Keratinocyte (primary cell): ENCODE results near the gene NSUN3. TPM values are rescaled to one million over a fixed set of nuclear protein-coding genes. Genes with fewer than 3 reads are reported as not detected.

Experiments
- DNase-seq: peaks from one replicate; pipeline ENCODE4 v3.0.0-alpha.2; 2011; ENCODE audit warnings: low read depth, missing footprints, low spot score
- FAIRE-seq: peaks from 2 replicates; lab custom pipeline; 2011; peaks lifted over from hg19 to GRCh38; lab: Jason Lieb, UNC
- H2AFZ ChIP-seq: 2 replicates; pipeline ENCODE4 v1.6.0; 2012; ENCODE audit warnings: low read length, control low read depth, inconsistent platforms; ENCODE audit not compliant: control insufficient read depth
- H3K27ac ChIP-seq: 2 replicates; pipeline ENCODE4 v1.5.1; 2011; ENCODE audit warnings: low read length; ENCODE audit not compliant: control insufficient read depth, insufficient read depth
- H3K27me3 ChIP-seq: 3 replicates; pipeline ENCODE4 v1.6.0; 2011; ENCODE audit warnings: low read length; ENCODE audit not compliant: control insufficient read depth, insufficient read depth; ENCODE audit errors: extremely low read depth
- H3K36me3 ChIP-seq, 2 experiments: 2 replicates in 1 of 2; 3 replicates in 1 of 2; pipeline ENCODE4 v1.5.1; 2011; ENCODE audit warnings: low read length in 2 of 2, mild to moderate bottlenecking in 1 of 2; ENCODE audit not compliant: control insufficient read depth in 2 of 2, insufficient read depth in 2 of 2; ENCODE audit errors: extremely low read depth in 1 of 2
- H3K4me1 ChIP-seq: 3 replicates; pipeline ENCODE4 v1.5.1; 2011; ENCODE audit warnings: low read length; ENCODE audit not compliant: control insufficient read depth, insufficient read depth; ENCODE audit errors: extremely low read depth
- H3K4me2 ChIP-seq: 3 replicates; pipeline ENCODE4 v1.6.0; 2011; ENCODE audit warnings: low read depth, low read length; ENCODE audit not compliant: control insufficient read depth, insufficient read depth; ENCODE audit errors: extremely low read depth
- H3K4me3 ChIP-seq, 3 experiments: fragments of 200-600 bp in 1 of 3; sonication (generic) in 1 of 3; 2 replicates in 2 of 3; 3 replicates in 1 of 3; pipeline ENCODE4 v1.5.1; 2011 to 2016; ENCODE audit warnings: low read length in 3 of 3, mild to moderate bottlenecking in 3 of 3, control low read depth in 2 of 3, inconsistent platforms in 1 of 3, low read depth in 1 of 3, mixed read lengths in 1 of 3, mixed run types in 1 of 3, moderate library complexity in 1 of 3; ENCODE audit not compliant: control insufficient read depth in 2 of 3, insufficient read depth in 2 of 3; ENCODE audit errors: extremely low read depth in 1 of 3
- H3K79me2 ChIP-seq: 2 replicates; pipeline ENCODE4 v1.6.0; 2012; ENCODE audit warnings: low read length; ENCODE audit not compliant: control insufficient read depth, insufficient read depth
- H3K9ac ChIP-seq: 3 replicates; pipeline ENCODE4 v1.6.0; 2011; ENCODE audit warnings: low read length; ENCODE audit not compliant: control insufficient read depth, insufficient read depth; ENCODE audit errors: extremely low read depth
- H3K9me1 ChIP-seq: 3 replicates; pipeline ENCODE4 v1.6.0; 2011; ENCODE audit warnings: low read length; ENCODE audit not compliant: control insufficient read depth, insufficient read depth; ENCODE audit errors: extremely low read depth
- H3K9me3 ChIP-seq: 2 replicates; pipeline ENCODE4 v1.5.1; 2012; ENCODE audit warnings: low read depth, low read length; ENCODE audit not compliant: control insufficient read depth
- H4K20me1 ChIP-seq: 3 replicates; pipeline ENCODE4 v1.6.0; 2011; ENCODE audit warnings: low read length; ENCODE audit not compliant: control insufficient read depth, insufficient read depth; ENCODE audit errors: extremely low read depth
- CTCF ChIP-seq, 3 experiments: IDR thresholded peaks in 1 of 3; conservative IDR thresholded peaks in 1 of 3; optimal IDR thresholded peaks in 1 of 3; 2 replicates in 2 of 3; 3 replicates in 1 of 3; pipeline versions ENCODE3 to v1.5.1; 2011; ENCODE audit warnings: low read length in 3 of 3, mild to moderate bottlenecking in 3 of 3, moderate library complexity in 2 of 3, control low read depth in 1 of 3, inconsistent platforms in 1 of 3; ENCODE audit not compliant: insufficient read depth in 2 of 3; ENCODE audit errors: extremely low read depth in 1 of 3
- EZH2 ChIP-seq: IDR thresholded peaks from one replicate; pipeline ENCODE4 v1.6.1; 2012; ENCODE audit warnings: inconsistent platforms, mild to moderate bottlenecking, low read length, moderate library complexity
- dilution Hi-C: fragments of 300-500 bp; cut with MboI; formaldehyde crosslinking; loops from one replicate; pipeline ENCODE4 v1.7.0; 2020; ENCODE audit warnings: low sequenced_read_pairs; ENCODE audit not compliant: extremely low pct_ligation_motif_present
- polyA plus RNA-seq, 5 experiments: library from polyadenylated mRNA; depleted of rRNA in 3 of 5; stranded (reverse) in 3 of 5; stranded (forward) in 1 of 5; unstranded in 1 of 5; fragments of >200 nt; gene quantifications; 1 replicate in 1 of 5; 2 replicates in 3 of 5; 3 replicates in 1 of 5; pipeline versions ENCODE4 v1.2.1 to v1.2.3, GENCODE V29; 2011 to 2012; ENCODE audit warnings: missing spikeins in 2 of 5, low read depth in 1 of 5, low replicate concordance in 1 of 5

NSUN3 gene
- polyA plus RNA-seq, 1 donor (not counting 4 experiments of a cell fraction or from before 2014, with no cell fraction given) = 6.4 TPM

GRCh38 chr3:94127115-94127514 lies 64.3 kb downstream of the NSUN3 start:
- Histone ChIP-seq H3K4me2 (no peak overlapping the region), H3K27ac (no peak overlapping the region), H3K79me2 (no peaks in the 10 kb centered on the region), H3K4me3 (no peak overlapping the region), H3K27me3 (no peaks in the 10 kb centered on the region), H3K9me1 (no peaks in the 10 kb centered on the region), H3K9me3 (no peaks in the 10 kb centered on the region), H3K4me1 (no peaks in the 10 kb centered on the region), H2AFZ (no peak overlapping the region), H3K9ac (no peak overlapping the region), H4K20me1 (no peaks in the 10 kb centered on the region), H3K36me3 (no peaks in the 10 kb centered on the region)
- dilution Hi-C loops = no loop called here
- DNase-seq = no peak
- FAIRE-seq = no peak
- TF ChIP-seq CTCF (optimal IDR thresholded peaks at IDR 0.05 in 1 of 3, IDR thresholded peaks at IDR 0.05 in 1 of 3, conservative IDR thresholded peaks at IDR 0.05 in 1 of 3; ENCODE audit: extremely low read depth in 1 of 3, insufficient read depth in 2 of 3, low read length in 3 of 3) = no peak
- TF ChIP-seq EZH2 = no peak

GRCh38 chr3:94130690-94131089 lies 67.8 kb downstream of the NSUN3 start:
- H3K4me1 ChIP-seq = peaks cover 7% of the 10 kb centered on the region
- no peak overlapping the region for H3K4me2 ChIP-seq
- dilution Hi-C loops = no loop called here
- no peak overlapping the region for H3K4me3 ChIP-seq
- H3K9me1 ChIP-seq = no peaks in the 10 kb centered on the region
- no peaks in the 10 kb centered on the region for H3K79me2 ChIP-seq
- H3K27ac ChIP-seq = no peak overlapping the region
- H3K9ac ChIP-seq = no peak overlapping the region
- no peaks in the 10 kb centered on the region for H3K36me3 ChIP-seq
- no peak for TF ChIP-seq CTCF (optimal IDR thresholded peaks at IDR 0.05 in 1 of 3, IDR thresholded peaks at IDR 0.05 in 1 of 3, conservative IDR thresholded peaks at IDR 0.05 in 1 of 3; ENCODE audit: extremely low read depth in 1 of 3, insufficient read depth in 2 of 3, low read length in 3 of 3)
- TF ChIP-seq EZH2 = no peak
- FAIRE-seq = no peak
- no peaks in the 10 kb centered on the region for H3K27me3 ChIP-seq
- H3K9me3 ChIP-seq = no peaks in the 10 kb centered on the region
- H4K20me1 ChIP-seq = no peaks in the 10 kb centered on the region
- no peak for DNase-seq
- no peak overlapping the region for H2AFZ ChIP-seq
